ENCODE results near the gene CDH15. TPM values are rescaled to one million over a fixed set of nuclear protein-coding genes. Genes with fewer than 3 reads are reported as not detected.

CDH15 gene
- total RNA-seq, 1 experiment from 2014 or later: 0.46 TPM

DNA sequence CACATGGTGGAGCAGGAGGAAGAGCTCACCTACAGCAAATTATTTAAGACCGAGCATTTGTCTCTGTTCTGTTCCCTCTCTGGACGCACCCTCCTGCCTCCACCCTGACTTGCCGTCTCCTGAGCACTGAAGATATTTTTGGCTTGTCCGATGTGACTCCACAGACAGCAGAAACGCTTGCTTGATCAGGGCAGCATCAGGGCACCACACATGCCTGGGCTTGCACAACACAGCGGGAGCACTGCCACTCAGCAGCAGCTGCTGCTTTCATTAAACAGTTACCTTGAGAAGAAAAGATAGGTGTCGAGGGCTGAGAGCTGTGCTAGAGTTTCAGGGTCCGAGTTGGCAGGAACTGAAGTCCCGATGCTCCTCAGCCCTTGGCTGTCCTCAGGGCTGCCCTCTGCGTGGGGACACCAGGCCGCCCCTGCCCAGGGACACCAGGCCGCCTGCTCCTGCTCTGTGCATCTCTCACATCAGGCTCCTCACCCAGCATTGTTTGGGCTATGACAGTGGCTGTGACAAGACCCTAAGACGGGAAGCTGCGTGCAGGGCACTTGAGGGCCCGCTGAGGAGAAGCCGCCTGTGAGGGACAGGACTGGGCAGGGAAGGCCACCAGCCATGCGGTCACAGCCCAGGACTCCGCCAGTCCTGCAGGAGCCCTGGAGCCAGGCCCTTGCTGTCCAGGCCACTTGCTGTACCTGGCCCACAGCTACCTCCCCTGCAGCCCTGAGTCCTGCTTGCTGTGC, 21.3 kb upstream of the CDH15 start (continued):
- TF ChIP-seq, protein P1, sequence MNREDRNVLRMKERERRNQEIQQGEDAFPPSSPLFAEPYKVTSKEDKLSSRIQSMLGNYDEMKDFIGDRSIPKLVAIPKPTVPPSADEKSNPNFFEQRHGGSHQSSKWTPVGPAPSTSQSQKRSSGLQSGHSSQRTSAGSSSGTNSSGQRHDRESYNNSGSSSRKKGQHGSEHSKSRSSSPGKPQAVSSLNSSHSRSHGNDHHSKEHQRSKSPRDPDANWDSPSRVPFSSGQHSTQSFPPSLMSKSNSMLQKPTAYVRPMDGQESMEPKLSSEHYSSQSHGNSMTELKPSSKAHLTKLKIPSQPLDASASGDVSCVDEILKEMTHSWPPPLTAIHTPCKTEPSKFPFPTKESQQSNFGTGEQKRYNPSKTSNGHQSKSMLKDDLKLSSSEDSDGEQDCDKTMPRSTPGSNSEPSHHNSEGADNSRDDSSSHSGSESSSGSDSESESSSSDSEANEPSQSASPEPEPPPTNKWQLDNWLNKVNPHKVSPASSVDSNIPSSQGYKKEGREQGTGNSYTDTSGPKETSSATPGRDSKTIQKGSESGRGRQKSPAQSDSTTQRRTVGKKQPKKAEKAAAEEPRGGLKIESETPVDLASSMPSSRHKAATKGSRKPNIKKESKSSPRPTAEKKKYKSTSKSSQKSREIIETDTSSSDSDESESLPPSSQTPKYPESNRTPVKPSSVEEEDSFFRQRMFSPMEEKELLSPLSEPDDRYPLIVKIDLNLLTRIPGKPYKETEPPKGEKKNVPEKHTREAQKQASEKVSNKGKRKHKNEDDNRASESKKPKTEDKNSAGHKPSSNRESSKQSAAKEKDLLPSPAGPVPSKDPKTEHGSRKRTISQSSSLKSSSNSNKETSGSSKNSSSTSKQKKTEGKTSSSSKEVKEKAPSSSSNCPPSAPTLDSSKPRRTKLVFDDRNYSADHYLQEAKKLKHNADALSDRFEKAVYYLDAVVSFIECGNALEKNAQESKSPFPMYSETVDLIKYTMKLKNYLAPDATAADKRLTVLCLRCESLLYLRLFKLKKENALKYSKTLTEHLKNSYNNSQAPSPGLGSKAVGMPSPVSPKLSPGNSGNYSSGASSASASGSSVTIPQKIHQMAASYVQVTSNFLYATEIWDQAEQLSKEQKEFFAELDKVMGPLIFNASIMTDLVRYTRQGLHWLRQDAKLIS (CRISPR knock-in tag; IDR thresholded peaks at IDR 0.05; ENCODE audit: borderline replicate concordance): no peak
- TF ChIP-seq, protein P2, sequence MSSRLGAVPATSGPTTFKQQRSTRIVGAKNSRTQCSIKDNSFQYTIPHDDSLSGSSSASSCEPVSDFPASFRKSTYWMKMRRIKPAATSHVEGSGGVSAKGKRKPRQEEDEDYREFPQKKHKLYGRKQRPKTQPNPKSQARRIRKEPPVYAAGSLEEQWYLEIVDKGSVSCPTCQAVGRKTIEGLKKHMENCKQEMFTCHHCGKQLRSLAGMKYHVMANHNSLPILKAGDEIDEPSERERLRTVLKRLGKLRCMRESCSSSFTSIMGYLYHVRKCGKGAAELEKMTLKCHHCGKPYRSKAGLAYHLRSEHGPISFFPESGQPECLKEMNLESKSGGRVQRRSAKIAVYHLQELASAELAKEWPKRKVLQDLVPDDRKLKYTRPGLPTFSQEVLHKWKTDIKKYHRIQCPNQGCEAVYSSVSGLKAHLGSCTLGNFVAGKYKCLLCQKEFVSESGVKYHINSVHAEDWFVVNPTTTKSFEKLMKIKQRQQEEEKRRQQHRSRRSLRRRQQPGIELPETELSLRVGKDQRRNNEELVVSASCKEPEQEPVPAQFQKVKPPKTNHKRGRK (CRISPR knock-in tag; IDR thresholded peaks at IDR 0.05; ENCODE audit: borderline replicate concordance): no peak

- Mint-ChIP-seq H3K9me3 (peaks cover 21% of the 10 kb centered on the region), H3K27me3 (ENCODE audit: low read depth) (peaks cover 5% of the 10 kb centered on the region; the same call in 1 of the 2 replicates), H3K36me3 (peaks cover 48% of the 10 kb centered on the region), H3K4me3 (no peak overlapping the region), H3K4me1 (no peaks in the 10 kb centered on the region), H3K27ac (no peak overlapping the region)
- ChIA-PET POLR2A (no interaction called here), CTCF (no interaction called here)
- TF ChIP-seq ESRRA (CRISPR knock-in tag; IDR thresholded peaks at IDR 0.05; ENCODE audit: borderline replicate concordance): no peak
- TF ChIP-seq NR3C1 (CRISPR knock-in tag; conservative IDR thresholded peaks at IDR 0.05; ENCODE audit: low read depth): no peak
- no peak for TF ChIP-seq SOX15 (CRISPR knock-in tag; IDR thresholded peaks at IDR 0.05)
- TF ChIP-seq, protein P1 (CRISPR knock-in tag; IDR thresholded peaks at IDR 0.05; ENCODE audit: borderline replicate concordance): no peak
- no peak for TF ChIP-seq ATF6 (CRISPR knock-in tag; IDR thresholded peaks at IDR 0.05)
- TF ChIP-seq TP53 (CRISPR knock-in tag; IDR thresholded peaks at IDR 0.05): no peak
- no peak for TF ChIP-seq HMGA2 (CRISPR knock-in tag; IDR thresholded peaks at IDR 0.05)
- no peak for TF ChIP-seq RELA (CRISPR knock-in tag; IDR thresholded peaks at IDR 0.05; ENCODE audit: borderline replicate concordance)
- TF ChIP-seq, protein P3, sequence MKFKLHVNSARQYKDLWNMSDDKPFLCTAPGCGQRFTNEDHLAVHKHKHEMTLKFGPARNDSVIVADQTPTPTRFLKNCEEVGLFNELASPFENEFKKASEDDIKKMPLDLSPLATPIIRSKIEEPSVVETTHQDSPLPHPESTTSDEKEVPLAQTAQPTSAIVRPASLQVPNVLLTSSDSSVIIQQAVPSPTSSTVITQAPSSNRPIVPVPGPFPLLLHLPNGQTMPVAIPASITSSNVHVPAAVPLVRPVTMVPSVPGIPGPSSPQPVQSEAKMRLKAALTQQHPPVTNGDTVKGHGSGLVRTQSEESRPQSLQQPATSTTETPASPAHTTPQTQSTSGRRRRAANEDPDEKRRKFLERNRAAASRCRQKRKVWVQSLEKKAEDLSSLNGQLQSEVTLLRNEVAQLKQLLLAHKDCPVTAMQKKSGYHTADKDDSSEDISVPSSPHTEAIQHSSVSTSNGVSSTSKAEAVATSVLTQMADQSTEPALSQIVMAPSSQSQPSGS (CRISPR knock-in tag; IDR thresholded peaks at IDR 0.05; ENCODE audit: borderline replicate concordance, low read depth): no peak
- TF ChIP-seq ETV6 (CRISPR knock-in tag; IDR thresholded peaks at IDR 0.05): no peak
- TF ChIP-seq, protein P4, sequence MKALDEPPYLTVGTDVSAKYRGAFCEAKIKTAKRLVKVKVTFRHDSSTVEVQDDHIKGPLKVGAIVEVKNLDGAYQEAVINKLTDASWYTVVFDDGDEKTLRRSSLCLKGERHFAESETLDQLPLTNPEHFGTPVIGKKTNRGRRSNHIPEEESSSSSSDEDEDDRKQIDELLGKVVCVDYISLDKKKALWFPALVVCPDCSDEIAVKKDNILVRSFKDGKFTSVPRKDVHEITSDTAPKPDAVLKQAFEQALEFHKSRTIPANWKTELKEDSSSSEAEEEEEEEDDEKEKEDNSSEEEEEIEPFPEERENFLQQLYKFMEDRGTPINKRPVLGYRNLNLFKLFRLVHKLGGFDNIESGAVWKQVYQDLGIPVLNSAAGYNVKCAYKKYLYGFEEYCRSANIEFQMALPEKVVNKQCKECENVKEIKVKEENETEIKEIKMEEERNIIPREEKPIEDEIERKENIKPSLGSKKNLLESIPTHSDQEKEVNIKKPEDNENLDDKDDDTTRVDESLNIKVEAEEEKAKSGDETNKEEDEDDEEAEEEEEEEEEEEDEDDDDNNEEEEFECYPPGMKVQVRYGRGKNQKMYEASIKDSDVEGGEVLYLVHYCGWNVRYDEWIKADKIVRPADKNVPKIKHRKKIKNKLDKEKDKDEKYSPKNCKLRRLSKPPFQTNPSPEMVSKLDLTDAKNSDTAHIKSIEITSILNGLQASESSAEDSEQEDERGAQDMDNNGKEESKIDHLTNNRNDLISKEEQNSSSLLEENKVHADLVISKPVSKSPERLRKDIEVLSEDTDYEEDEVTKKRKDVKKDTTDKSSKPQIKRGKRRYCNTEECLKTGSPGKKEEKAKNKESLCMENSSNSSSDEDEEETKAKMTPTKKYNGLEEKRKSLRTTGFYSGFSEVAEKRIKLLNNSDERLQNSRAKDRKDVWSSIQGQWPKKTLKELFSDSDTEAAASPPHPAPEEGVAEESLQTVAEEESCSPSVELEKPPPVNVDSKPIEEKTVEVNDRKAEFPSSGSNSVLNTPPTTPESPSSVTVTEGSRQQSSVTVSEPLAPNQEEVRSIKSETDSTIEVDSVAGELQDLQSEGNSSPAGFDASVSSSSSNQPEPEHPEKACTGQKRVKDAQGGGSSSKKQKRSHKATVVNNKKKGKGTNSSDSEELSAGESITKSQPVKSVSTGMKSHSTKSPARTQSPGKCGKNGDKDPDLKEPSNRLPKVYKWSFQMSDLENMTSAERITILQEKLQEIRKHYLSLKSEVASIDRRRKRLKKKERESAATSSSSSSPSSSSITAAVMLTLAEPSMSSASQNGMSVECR (CRISPR knock-in tag; IDR thresholded peaks at IDR 0.05; ENCODE audit: borderline replicate concordance): no peak
- TF ChIP-seq ZNF232 (CRISPR knock-in tag; IDR thresholded peaks at IDR 0.05): no peak
- TF ChIP-seq, protein P5, sequence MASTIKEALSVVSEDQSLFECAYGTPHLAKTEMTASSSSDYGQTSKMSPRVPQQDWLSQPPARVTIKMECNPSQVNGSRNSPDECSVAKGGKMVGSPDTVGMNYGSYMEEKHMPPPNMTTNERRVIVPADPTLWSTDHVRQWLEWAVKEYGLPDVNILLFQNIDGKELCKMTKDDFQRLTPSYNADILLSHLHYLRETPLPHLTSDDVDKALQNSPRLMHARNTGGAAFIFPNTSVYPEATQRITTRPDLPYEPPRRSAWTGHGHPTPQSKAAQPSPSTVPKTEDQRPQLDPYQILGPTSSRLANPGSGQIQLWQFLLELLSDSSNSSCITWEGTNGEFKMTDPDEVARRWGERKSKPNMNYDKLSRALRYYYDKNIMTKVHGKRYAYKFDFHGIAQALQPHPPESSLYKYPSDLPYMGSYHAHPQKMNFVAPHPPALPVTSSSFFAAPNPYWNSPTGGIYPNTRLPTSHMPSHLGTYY (CRISPR knock-in tag; IDR thresholded peaks at IDR 0.05): no peak
- no peak for TF ChIP-seq ZNF671 (CRISPR knock-in tag; IDR thresholded peaks at IDR 0.05)
- no peak for DNase-seq (ENCODE audit: low spot score)
- ATAC-seq: no peak
Observed at GRCh38 chr16:89150981-89151380, 20.6 kb upstream of the CDH15 start.

Measured in WTC11 (cell line).